Fibroblast of mammary gland (primary cell): Measurements from ENCODE around the gene MAPT.

Source experiments
- DNase-seq: peaks from one replicate; pipeline ENCODE4 v3.0.0-alpha.2; 2010; ENCODE audit warnings: low read depth
- H3K4me3 ChIP-seq: 2 replicates; pipeline ENCODE4 v1.5.1; 2011; ENCODE audit warnings: low read depth, mild to moderate bottlenecking, low read length, moderate library complexity; ENCODE audit not compliant: control insufficient read depth
- CTCF ChIP-seq: conservative IDR thresholded peaks from 2 replicates; pipeline ENCODE4 v1.5.1; 2011; ENCODE audit warnings: low read depth, low read length, inconsistent platforms; ENCODE audit not compliant: control insufficient read depth, insufficient read depth

MAPT gene

DNA sequence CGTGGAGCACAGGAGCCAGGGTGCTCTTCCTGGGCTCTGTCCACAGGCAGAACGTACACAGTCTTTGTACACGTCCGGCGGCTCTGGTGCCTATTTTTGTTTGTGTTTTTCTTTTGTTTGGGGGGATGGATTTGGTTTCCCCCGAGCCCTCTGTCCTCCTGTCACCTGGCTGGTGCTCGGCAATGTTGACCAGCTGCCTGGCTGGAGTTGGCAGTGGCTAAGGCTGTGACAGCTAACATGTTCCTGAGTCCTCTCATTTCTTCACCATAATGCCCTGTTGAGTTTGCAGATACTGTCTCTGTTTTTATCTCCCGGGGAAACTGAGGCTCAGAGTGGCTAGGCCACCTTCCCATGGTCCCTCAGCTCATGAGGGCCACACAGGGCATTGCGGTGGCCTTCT is 25.7 kb downstream of the MAPT start:
- no peak overlapping the region for H3K4me3 ChIP-seq

GRCh38 chr17:45923511-45924268 is 29.3 kb downstream of the MAPT start:
- no peak overlapping the region for H3K4me3 ChIP-seq
- no peak for TF ChIP-seq CTCF
- DNase-seq = peak; percentile 46

More for the DNA sequence above, 25.7 kb downstream of the MAPT start:
- no peak for TF ChIP-seq CTCF
- DNase-seq = no peak

DNA sequence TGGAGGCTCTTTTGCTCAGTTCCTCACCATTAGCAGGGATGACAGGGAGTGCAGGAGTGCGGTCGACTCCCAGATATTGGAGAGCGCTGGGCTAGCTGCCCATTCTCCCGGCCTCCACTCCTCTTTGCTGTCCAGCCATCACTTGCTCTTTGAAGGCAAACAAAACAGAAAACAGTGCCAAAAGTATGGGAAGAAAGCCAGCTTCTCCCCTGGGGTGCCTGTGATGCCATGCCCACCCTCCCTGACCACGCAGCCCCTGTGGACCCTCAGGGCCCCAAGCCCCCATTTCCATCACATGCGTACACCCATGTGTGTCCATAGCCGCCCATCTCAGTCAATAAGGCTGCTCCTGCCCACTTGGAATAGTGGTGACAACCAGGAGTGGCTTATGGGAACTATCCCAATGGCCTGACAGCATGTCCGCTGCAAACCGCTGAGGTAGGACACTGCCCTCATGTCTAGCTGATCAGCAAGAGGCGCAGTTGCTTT is 30.0 kb downstream of the MAPT start:
- H3K4me3 ChIP-seq = no peak overlapping the region
- TF ChIP-seq CTCF = no peak
- no peak for DNase-seq

GRCh38 chr17:45925311-45925710 is 31.0 kb downstream of the MAPT start:
- DNase-seq = no peak
- no peak for TF ChIP-seq CTCF
- H3K4me3 ChIP-seq = no peak overlapping the region

DNA sequence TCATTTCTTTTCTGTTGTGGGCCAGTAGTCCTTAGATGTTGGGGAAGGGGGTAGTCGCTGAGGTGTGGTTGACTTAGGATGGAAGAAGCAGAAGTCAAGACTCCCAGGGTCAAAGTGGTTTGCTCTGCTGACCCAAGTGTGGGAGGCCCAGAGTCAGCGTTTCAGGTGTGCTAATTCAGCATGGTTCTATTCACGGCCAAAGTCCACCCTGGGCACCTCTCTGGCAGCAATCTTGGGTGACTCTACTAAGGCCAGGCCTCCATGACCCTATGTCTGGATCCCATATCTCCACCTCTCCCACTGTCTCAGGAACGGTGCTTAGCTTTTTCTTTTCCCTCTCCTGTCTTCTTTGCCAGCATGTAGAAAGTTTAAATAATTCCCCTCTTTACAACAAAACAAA is 32.9 kb downstream of the MAPT start:
- no peak overlapping the region for H3K4me3 ChIP-seq
- no peak for TF ChIP-seq CTCF
- DNase-seq = no peak

GRCh38 chr17:45929344-45929743 is 35.0 kb downstream of the MAPT start:
- DNase-seq = no peak
- TF ChIP-seq CTCF = no peak
- no peak overlapping the region for H3K4me3 ChIP-seq

- H3K4me3 ChIP-seq = no peak overlapping the region
- no peak for TF ChIP-seq CTCF
- DNase-seq = no peak
Measured at GRCh38 chr17:45930420-45930951, 36.1 kb downstream of the MAPT start.
